SK-N-SH treated with all-trans-retinoic acid at 6 μM for 48 hours (cell line): ENCODE measurements around the gene USP36.

ENCODE experiments used
- ATAC-seq: fragments of 200-7000 bp; cut with Tn5 transposase; 3 replicates; pipeline ENCODE4 v1.9.1; 2020; ENCODE audit warnings: mild to moderate bottlenecking, moderate library complexity
- ARNTL ChIP-seq: fragments of 450-650 bp; formaldehyde crosslinking; IDR thresholded peaks from 2 replicates; pipeline ENCODE4 v1.5.0; 2020; ENCODE audit warnings: low read depth, mild to moderate bottlenecking, moderate library complexity, borderline replicate concordance
- BACH2 ChIP-seq: fragments of 250-450 bp; sonication (Bioruptor Pico); IDR thresholded peaks from 2 replicates; pipeline ENCODE4 v1.9.0; 2021; ENCODE audit warnings: mild to moderate bottlenecking, borderline replicate concordance
- CSDC2 ChIP-seq: fragments of 250-450 bp; sonication (Bioruptor Pico); IDR thresholded peaks from 2 replicates; pipeline ENCODE4 v1.5.0; 2020; ENCODE audit warnings: mild to moderate bottlenecking, moderate library complexity
- ESRRG ChIP-seq: fragments of 250-450 bp; sonication (Bioruptor Pico); IDR thresholded peaks from 2 replicates; pipeline ENCODE4 v1.6.1; 2021; ENCODE audit warnings: mild to moderate bottlenecking
- GLIS3 ChIP-seq: fragments of 250-450 bp; sonication (Bioruptor Pico); IDR thresholded peaks from 2 replicates; pipeline ENCODE4 v1.5.0; 2020; ENCODE audit warnings: mild to moderate bottlenecking, moderate library complexity
- ISL1 ChIP-seq: fragments of 250-450 bp; sonication (Bioruptor Pico); IDR thresholded peaks from 2 replicates; pipeline ENCODE4 v2.1.2; 2022; ENCODE audit warnings: mild to moderate bottlenecking, moderate library complexity
- OSR1 ChIP-seq: fragments of 250-450 bp; sonication (Bioruptor Pico); IDR thresholded peaks from 2 replicates; pipeline ENCODE4 v1.8.0; 2022; ENCODE audit warnings: moderate library complexity, mild to moderate bottlenecking, inconsistent platforms
- PPARA ChIP-seq: fragments of 250-450 bp; sonication (Bioruptor Pico); IDR thresholded peaks from 2 replicates; pipeline ENCODE4 v1.5.0; 2020; ENCODE audit warnings: mild to moderate bottlenecking, borderline replicate concordance
- RARB ChIP-seq: fragments of 250-450 bp; sonication (Bioruptor Pico); IDR thresholded peaks from 2 replicates; pipeline ENCODE4 v1.8.0; 2021; ENCODE audit warnings: mild to moderate bottlenecking, moderate library complexity
- SNAI2 ChIP-seq: fragments of 250-450 bp; sonication (Bioruptor Pico); IDR thresholded peaks from 2 replicates; pipeline ENCODE4 v1.5.0; 2020; ENCODE audit warnings: mild to moderate bottlenecking, moderate library complexity
- TCF4 ChIP-seq: fragments of 250-450 bp; sonication (Bioruptor Pico); IDR thresholded peaks from 2 replicates; pipeline ENCODE4 v1.8.0; 2021; ENCODE audit warnings: mild to moderate bottlenecking, moderate library complexity, borderline replicate concordance
- TOX ChIP-seq: fragments of 250-450 bp; sonication (Bioruptor Pico); IDR thresholded peaks from 2 replicates; pipeline ENCODE4 v1.8.0; 2021; ENCODE audit warnings: mild to moderate bottlenecking, moderate library complexity, borderline replicate concordance
- ZC3H10 ChIP-seq: fragments of 250-450 bp; sonication (Bioruptor Pico); IDR thresholded peaks from 2 replicates; pipeline ENCODE4 v1.5.1; 2021; ENCODE audit warnings: mild to moderate bottlenecking, moderate library complexity
- ZFP3 ChIP-seq: fragments of 250-450 bp; sonication (Bioruptor Pico); IDR thresholded peaks from 2 replicates; pipeline ENCODE4 v1.5.0; 2020; ENCODE audit warnings: mild to moderate bottlenecking, moderate library complexity
- ZFP30 ChIP-seq: fragments of 450-650 bp; formaldehyde crosslinking; IDR thresholded peaks from 2 replicates; pipeline ENCODE4 v1.5.0; 2022; ENCODE audit warnings: mild to moderate bottlenecking, moderate library complexity
- ZNF70 ChIP-seq: fragments of 450-650 bp; formaldehyde crosslinking; IDR thresholded peaks from 2 replicates; pipeline ENCODE4 v1.5.0; 2020; ENCODE audit warnings: mild to moderate bottlenecking, moderate library complexity
- ZNF8 ChIP-seq: fragments of 450-650 bp; formaldehyde crosslinking; IDR thresholded peaks from 2 replicates; pipeline ENCODE4 v1.5.0; 2020; ENCODE audit warnings: mild to moderate bottlenecking, moderate library complexity
- TF ChIP-seq, protein P1 (sequence below): fragments of 250-450 bp; sonication (Bioruptor Pico); IDR thresholded peaks from 2 replicates; pipeline ENCODE4 v1.8.0; 2021; ENCODE audit warnings: low read depth, mild to moderate bottlenecking, moderate library complexity, borderline replicate concordance
- TF ChIP-seq, protein P2 (sequence below): fragments of 250-450 bp; sonication (Bioruptor Pico); IDR thresholded peaks from 2 replicates; pipeline ENCODE4 v1.5.1; 2021; ENCODE audit warnings: mild to moderate bottlenecking, moderate library complexity
- TF ChIP-seq, protein P3 (sequence below): fragments of 250-450 bp; sonication (Bioruptor Pico); IDR thresholded peaks from 2 replicates; pipeline ENCODE4 v1.8.0; 2020; ENCODE audit warnings: mild to moderate bottlenecking, moderate library complexity, borderline replicate concordance
- TF ChIP-seq, protein P4 (sequence below): fragments of 250-450 bp; sonication (Bioruptor Pico); IDR thresholded peaks from 2 replicates; pipeline ENCODE4 v1.5.1; 2020; ENCODE audit warnings: low read depth, mild to moderate bottlenecking, moderate library complexity
- TF ChIP-seq, protein P5 (sequence below): fragments of 250-450 bp; sonication (Bioruptor Pico); IDR thresholded peaks from 2 replicates; pipeline ENCODE4 v1.5.0; 2020; ENCODE audit warnings: mild to moderate bottlenecking, moderate library complexity

Gene USP36

DNA sequence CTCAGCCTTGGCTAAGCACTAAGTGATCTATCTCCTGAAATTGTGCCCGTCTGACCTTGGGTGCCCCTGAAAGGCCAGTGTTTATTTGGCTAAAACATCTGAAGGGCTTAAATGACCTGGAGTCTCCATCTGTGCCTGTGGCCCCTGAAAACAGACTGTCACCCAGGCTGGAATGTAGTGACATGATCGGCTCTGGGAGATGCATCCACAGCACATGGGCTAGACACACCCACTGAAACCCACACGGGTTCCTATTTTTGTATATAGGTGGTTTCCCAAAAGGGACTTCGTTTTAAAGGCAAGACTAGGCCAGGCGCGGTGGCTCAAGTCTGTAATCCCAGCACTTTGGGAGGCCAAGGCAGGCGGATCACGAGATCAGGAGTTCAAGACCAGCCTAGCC is 48.9 kb upstream of the USP36 start:
- ATAC-seq: no peak

DNA sequence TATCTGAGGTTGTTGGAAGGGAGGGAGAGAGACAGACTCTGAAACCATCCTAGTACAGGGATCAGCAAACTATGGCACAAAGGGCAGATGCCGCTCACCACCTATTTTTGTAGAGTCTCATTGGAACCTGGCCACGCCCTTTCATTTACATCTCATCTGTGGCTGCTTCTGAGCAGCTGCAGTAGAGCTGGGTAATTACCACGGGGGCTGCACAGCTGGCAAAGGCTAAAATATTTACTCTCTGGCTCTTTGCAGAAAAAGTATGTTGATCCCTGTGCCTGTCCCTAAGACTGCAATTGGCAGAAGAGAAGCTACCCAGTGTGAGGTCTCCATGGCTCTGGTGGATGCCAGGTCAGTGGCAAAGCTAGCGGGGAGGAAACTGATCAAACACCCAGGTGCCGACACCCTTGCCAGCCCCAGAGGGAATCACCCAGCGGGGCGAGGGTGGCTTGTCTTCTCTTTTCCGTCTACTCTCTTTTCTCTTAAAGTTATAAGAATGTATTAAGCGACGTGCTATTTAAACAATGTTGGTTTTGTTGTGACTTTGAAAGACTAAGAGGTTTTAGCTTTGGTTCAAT is 48.4 kb upstream of the USP36 start:
- TF ChIP-seq ZFP30 (CRISPR knock-in tag) (no peak), BACH2 (CRISPR knock-in tag) (no peak), GLIS3 (CRISPR knock-in tag) (no peak), ZFP3 (CRISPR knock-in tag) (no peak), ESRRG (CRISPR knock-in tag) (no peak), RARB (CRISPR knock-in tag) (no peak), ZNF70 (CRISPR knock-in tag) (no peak), PPARA (CRISPR knock-in tag) (no peak), ZNF8 (CRISPR knock-in tag) (no peak), ARNTL (CRISPR knock-in tag) (no peak), TOX (CRISPR knock-in tag) (no peak), SNAI2 (CRISPR knock-in tag) (no peak), TCF4 (CRISPR knock-in tag) (no peak), CSDC2 (no peak)
- TF ChIP-seq, protein P1, sequence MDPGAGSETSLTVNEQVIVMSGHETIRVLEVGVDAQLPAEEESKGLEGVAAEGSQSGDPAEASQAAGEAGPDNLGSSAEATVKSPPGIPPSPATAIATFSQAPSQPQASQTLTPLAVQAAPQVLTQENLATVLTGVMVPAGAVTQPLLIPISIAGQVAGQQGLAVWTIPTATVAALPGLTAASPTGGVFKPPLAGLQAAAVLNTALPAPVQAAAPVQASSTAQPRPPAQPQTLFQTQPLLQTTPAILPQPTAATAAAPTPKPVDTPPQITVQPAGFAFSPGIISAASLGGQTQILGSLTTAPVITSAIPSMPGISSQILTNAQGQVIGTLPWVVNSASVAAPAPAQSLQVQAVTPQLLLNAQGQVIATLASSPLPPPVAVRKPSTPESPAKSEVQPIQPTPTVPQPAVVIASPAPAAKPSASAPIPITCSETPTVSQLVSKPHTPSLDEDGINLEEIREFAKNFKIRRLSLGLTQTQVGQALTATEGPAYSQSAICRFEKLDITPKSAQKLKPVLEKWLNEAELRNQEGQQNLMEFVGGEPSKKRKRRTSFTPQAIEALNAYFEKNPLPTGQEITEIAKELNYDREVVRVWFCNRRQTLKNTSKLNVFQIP (CRISPR knock-in tag): no peak
- TF ChIP-seq, protein P2, sequence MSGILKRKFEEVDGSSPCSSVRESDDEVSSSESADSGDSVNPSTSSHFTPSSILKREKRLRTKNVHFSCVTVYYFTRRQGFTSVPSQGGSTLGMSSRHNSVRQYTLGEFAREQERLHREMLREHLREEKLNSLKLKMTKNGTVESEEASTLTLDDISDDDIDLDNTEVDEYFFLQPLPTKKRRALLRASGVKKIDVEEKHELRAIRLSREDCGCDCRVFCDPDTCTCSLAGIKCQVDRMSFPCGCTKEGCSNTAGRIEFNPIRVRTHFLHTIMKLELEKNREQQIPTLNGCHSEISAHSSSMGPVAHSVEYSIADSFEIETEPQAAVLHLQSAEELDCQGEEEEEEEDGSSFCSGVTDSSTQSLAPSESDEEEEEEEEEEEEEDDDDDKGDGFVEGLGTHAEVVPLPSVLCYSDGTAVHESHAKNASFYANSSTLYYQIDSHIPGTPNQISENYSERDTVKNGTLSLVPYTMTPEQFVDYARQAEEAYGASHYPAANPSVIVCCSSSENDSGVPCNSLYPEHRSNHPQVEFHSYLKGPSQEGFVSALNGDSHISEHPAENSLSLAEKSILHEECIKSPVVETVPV (CRISPR knock-in tag): no peak
- TF ChIP-seq, protein P3, sequence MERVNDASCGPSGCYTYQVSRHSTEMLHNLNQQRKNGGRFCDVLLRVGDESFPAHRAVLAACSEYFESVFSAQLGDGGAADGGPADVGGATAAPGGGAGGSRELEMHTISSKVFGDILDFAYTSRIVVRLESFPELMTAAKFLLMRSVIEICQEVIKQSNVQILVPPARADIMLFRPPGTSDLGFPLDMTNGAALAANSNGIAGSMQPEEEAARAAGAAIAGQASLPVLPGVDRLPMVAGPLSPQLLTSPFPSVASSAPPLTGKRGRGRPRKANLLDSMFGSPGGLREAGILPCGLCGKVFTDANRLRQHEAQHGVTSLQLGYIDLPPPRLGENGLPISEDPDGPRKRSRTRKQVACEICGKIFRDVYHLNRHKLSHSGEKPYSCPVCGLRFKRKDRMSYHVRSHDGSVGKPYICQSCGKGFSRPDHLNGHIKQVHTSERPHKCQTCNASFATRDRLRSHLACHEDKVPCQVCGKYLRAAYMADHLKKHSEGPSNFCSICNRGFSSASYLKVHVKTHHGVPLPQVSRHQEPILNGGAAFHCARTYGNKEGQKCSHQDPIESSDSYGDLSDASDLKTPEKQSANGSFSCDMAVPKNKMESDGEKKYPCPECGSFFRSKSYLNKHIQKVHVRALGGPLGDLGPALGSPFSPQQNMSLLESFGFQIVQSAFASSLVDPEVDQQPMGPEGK (CRISPR knock-in tag): no peak
- TF ChIP-seq, protein P4, sequence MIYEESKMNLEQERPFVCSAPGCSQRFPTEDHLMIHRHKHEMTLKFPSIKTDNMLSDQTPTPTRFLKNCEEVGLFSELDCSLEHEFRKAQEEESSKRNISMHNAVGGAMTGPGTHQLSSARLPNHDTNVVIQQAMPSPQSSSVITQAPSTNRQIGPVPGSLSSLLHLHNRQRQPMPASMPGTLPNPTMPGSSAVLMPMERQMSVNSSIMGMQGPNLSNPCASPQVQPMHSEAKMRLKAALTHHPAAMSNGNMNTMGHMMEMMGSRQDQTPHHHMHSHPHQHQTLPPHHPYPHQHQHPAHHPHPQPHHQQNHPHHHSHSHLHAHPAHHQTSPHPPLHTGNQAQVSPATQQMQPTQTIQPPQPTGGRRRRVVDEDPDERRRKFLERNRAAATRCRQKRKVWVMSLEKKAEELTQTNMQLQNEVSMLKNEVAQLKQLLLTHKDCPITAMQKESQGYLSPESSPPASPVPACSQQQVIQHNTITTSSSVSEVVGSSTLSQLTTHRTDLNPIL (CRISPR knock-in tag): no peak
- ATAC-seq: no peak

More for the DNA sequence above, 48.9 kb upstream of the USP36 start:
- TF ChIP-seq, protein P2 (CRISPR knock-in tag): no peak
- TF ChIP-seq RARB (CRISPR knock-in tag): no peak
- no peak for TF ChIP-seq PPARA (CRISPR knock-in tag)
- no peak for TF ChIP-seq ESRRG (CRISPR knock-in tag)
- TF ChIP-seq GLIS3 (CRISPR knock-in tag): no peak
- TF ChIP-seq TOX (CRISPR knock-in tag): no peak
- TF ChIP-seq TCF4 (CRISPR knock-in tag): no peak
- no peak for TF ChIP-seq CSDC2
- no peak for TF ChIP-seq ARNTL (CRISPR knock-in tag)

DNA sequence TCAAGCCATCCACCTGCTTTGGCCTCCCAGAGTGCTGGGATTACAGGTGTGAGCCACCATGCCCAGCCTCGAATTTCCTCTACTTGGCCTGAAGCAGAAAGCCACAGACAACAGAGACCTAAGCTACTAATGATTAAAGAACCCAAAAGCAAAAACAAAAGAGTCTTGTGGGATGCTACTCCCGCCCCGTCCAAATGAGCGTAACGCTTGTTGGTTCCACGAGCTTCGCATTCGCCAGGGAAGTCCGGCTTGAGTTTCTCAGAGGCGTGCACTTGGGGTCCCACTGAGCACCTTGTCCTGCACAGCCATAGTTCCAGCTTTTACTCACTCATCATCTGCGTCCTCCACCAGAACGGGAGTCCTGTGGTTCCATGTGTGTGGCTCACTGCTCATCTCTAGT is 46.3 kb upstream of the USP36 start:
- TF ChIP-seq ZFP3 (CRISPR knock-in tag) (no peak), GLIS3 (CRISPR knock-in tag) (no peak), TCF4 (CRISPR knock-in tag) (no peak), RARB (CRISPR knock-in tag) (no peak), OSR1 (CRISPR knock-in tag) (no peak), ZFP30 (CRISPR knock-in tag) (no peak), ZNF70 (CRISPR knock-in tag) (no peak), ISL1 (CRISPR knock-in tag) (no peak), ZC3H10 (CRISPR knock-in tag) (no peak), ESRRG (CRISPR knock-in tag) (no peak)
- TF ChIP-seq, protein P3 (CRISPR knock-in tag): no peak
- TF ChIP-seq, protein P1 (CRISPR knock-in tag): no peak
- TF ChIP-seq, protein P5, sequence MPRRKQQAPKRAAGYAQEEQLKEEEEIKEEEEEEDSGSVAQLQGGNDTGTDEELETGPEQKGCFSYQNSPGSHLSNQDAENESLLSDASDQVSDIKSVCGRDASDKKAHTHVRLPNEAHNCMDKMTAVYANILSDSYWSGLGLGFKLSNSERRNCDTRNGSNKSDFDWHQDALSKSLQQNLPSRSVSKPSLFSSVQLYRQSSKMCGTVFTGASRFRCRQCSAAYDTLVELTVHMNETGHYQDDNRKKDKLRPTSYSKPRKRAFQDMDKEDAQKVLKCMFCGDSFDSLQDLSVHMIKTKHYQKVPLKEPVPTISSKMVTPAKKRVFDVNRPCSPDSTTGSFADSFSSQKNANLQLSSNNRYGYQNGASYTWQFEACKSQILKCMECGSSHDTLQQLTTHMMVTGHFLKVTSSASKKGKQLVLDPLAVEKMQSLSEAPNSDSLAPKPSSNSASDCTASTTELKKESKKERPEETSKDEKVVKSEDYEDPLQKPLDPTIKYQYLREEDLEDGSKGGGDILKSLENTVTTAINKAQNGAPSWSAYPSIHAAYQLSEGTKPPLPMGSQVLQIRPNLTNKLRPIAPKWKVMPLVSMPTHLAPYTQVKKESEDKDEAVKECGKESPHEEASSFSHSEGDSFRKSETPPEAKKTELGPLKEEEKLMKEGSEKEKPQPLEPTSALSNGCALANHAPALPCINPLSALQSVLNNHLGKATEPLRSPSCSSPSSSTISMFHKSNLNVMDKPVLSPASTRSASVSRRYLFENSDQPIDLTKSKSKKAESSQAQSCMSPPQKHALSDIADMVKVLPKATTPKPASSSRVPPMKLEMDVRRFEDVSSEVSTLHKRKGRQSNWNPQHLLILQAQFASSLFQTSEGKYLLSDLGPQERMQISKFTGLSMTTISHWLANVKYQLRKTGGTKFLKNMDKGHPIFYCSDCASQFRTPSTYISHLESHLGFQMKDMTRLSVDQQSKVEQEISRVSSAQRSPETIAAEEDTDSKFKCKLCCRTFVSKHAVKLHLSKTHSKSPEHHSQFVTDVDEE (CRISPR knock-in tag): no peak
- ATAC-seq: no peak
